IMR-90 (cell line): ENCODE measurements around the gene TBX15. TPM values are rescaled to one million over a fixed set of nuclear protein-coding genes. Genes with fewer than 3 reads are reported as not detected.

Experiments
- ATAC-seq: fragments of 200-7000 bp; cut with Tn5 transposase; 2 replicates; pipeline ENCODE4 v1.9.1; 2020; ENCODE audit warnings: low read depth, mild to moderate bottlenecking, moderate library complexity
- BruUV-seq: library from RNA; stranded (reverse); fragments of 400-500 nt; replicated peaks from 2 replicates; lab custom pipeline; 2021; lab: Mats Ljungman, UMichigan
- CTCF ChIA-PET: fragments of 300-600 bp; formaldehyde crosslinking; extraction: SDS; loops from one replicate; lab custom pipeline; 2021; ENCODE audit warnings: antibody characterized with exemption; lab: Yijun Ruan, JAX
- POLR2A ChIA-PET: fragments of 300-600 bp; sonication (Branson Sonifier 250); formaldehyde crosslinking; loops from one replicate; lab custom pipeline; 2022; ENCODE audit warnings: antibody characterized with exemption; ENCODE audit not compliant: unreplicated experiment; lab: Charles Lee
- DNase-seq: peaks from one replicate; pipeline ENCODE4 v3.0.0; 2013
- H2AFZ ChIP-seq: replicated peaks from 2 replicates; pipeline ENCODE3; 2013; ENCODE audit warnings: low read length, mild to moderate bottlenecking; ENCODE audit not compliant: poor library complexity
- H2AK5ac ChIP-seq: 2 replicates; pipeline ENCODE4 v1.6.1; 2013; ENCODE audit warnings: low read depth, low read length, inconsistent platforms
- H2AK9ac ChIP-seq: replicated peaks from 2 replicates; pipeline ENCODE3; 2013; ENCODE audit warnings: mild to moderate bottlenecking, low read depth, low read length, moderate library complexity; ENCODE audit not compliant: poor library complexity
- H2BK120ac ChIP-seq: 2 replicates; pipeline ENCODE4 v1.6.1; 2013; ENCODE audit warnings: low read depth, low read length, inconsistent platforms
- H2BK15ac ChIP-seq: 3 replicates; pipeline ENCODE4 v1.6.1; 2013; ENCODE audit warnings: low read depth, low read length, inconsistent platforms
- H2BK20ac ChIP-seq: 2 replicates; pipeline ENCODE4 v1.6.1; 2013; ENCODE audit warnings: low read depth, mild to moderate bottlenecking, inconsistent platforms, low read length, moderate library complexity
- H2BK5ac ChIP-seq: 2 replicates; pipeline ENCODE4 v1.6.1; 2013; ENCODE audit warnings: mild to moderate bottlenecking, low read depth, low read length, inconsistent platforms; ENCODE audit not compliant: poor library complexity, severe bottlenecking
- H3K14ac ChIP-seq: replicated peaks from 2 replicates; pipeline ENCODE4 v1.6.1; 2013; ENCODE audit warnings: low read depth, low read length, inconsistent platforms
- H3K18ac ChIP-seq: 2 replicates; pipeline ENCODE4 v1.6.1; 2013; ENCODE audit warnings: low read depth, low read length, control low read depth
- H3K23ac ChIP-seq: 2 replicates; pipeline ENCODE4 v1.6.1; 2013; ENCODE audit warnings: low read depth, low read length, inconsistent platforms
- H3K27ac ChIP-seq: 2 replicates; pipeline ENCODE4 v1.5.1; 2013; ENCODE audit warnings: mild to moderate bottlenecking, control low read depth, low read length; ENCODE audit not compliant: insufficient read depth
- H3K27me3 ChIP-seq: 2 replicates; pipeline ENCODE4 v1.6.1; 2013; ENCODE audit warnings: low read length; ENCODE audit not compliant: control insufficient read depth, insufficient read depth
- H3K36me3 ChIP-seq: 2 replicates; pipeline ENCODE4 v1.6.1; 2013; ENCODE audit warnings: low read length, mixed read lengths; ENCODE audit not compliant: control insufficient read depth, insufficient read depth
- H3K4ac ChIP-seq: 2 replicates; pipeline ENCODE4 v1.6.1; 2013; ENCODE audit warnings: low read depth, low read length, inconsistent platforms
- H3K4me1 ChIP-seq: 2 replicates; pipeline ENCODE4 v1.6.1; 2013; ENCODE audit warnings: low read length, mixed read lengths; ENCODE audit not compliant: control insufficient read depth, insufficient read depth
- H3K4me2 ChIP-seq: 2 replicates; pipeline ENCODE4 v1.6.1; 2013; ENCODE audit warnings: low read depth, mild to moderate bottlenecking, control low read depth, low read length, moderate library complexity
- H3K4me3 ChIP-seq: 2 replicates; pipeline ENCODE4 v1.5.1; 2013; ENCODE audit warnings: low read depth, mild to moderate bottlenecking, control low read depth, low read length, moderate library complexity; ENCODE audit not compliant: insufficient read depth
- H3K56ac ChIP-seq: 2 replicates; pipeline ENCODE4 v1.6.1; 2013; ENCODE audit warnings: low read length, inconsistent platforms; ENCODE audit not compliant: insufficient read depth; ENCODE audit errors: extremely low read depth
- H3K79me1 ChIP-seq, 2 experiments: 2 replicates each; pipeline ENCODE4 v1.6.1; 2013; ENCODE audit warnings: low read length in 2 of 2, inconsistent platforms in 1 of 2, low read depth in 1 of 2
- H3K9ac ChIP-seq: 2 replicates; pipeline ENCODE4 v1.6.1; 2013; ENCODE audit warnings: low read depth, low read length, control low read depth
- H3K9me1 ChIP-seq: 2 replicates; pipeline ENCODE4 v1.6.1; 2013; ENCODE audit warnings: low read length, inconsistent platforms; ENCODE audit not compliant: insufficient read depth
- H3K9me3 ChIP-seq: 2 replicates; pipeline ENCODE4 v1.6.1; 2013; ENCODE audit warnings: low read length; ENCODE audit not compliant: control insufficient read depth, insufficient read depth
- H4K20me1 ChIP-seq: 2 replicates; pipeline ENCODE4 v1.6.1; 2013; ENCODE audit warnings: low read length, inconsistent platforms; ENCODE audit not compliant: insufficient read depth
- H4K5ac ChIP-seq: 2 replicates; pipeline ENCODE4 v1.6.1; 2013; ENCODE audit warnings: mild to moderate bottlenecking, low read depth, low read length, control low read depth
- H4K8ac ChIP-seq, 2 experiments: 2 replicates each; pipeline ENCODE4 v1.6.1; 2013; ENCODE audit warnings: low read depth in 2 of 2, low read length in 2 of 2, control low read depth in 1 of 2, inconsistent platforms in 1 of 2
- H4K91ac ChIP-seq: 2 replicates; pipeline ENCODE4 v1.6.1; 2013; ENCODE audit warnings: low read depth, low read length, inconsistent platforms; ENCODE audit not compliant: insufficient read depth
- CEBPB ChIP-seq: IDR thresholded peaks from 2 replicates; pipeline ENCODE4 v1.6.1; 2012; ENCODE audit warnings: low read depth, low read length, improper control_type of control experiment
- MAFK ChIP-seq: IDR thresholded peaks from 2 replicates; pipeline ENCODE4 v1.6.1; 2012; ENCODE audit warnings: low read depth, low read length, improper control_type of control experiment
- MAZ ChIP-seq: IDR thresholded peaks from 2 replicates; pipeline ENCODE4 v1.6.1; 2012; ENCODE audit warnings: low read depth, mild to moderate bottlenecking, low read length, improper control_type of control experiment, moderate library complexity, borderline replicate concordance
- POLR2A ChIP-seq: IDR thresholded peaks from 2 replicates; pipeline ENCODE4 v1.6.1; 2012; ENCODE audit warnings: mild to moderate bottlenecking, low read depth, low read length
- RCOR1 ChIP-seq: IDR thresholded peaks from 2 replicates; pipeline ENCODE4 v1.6.1; 2012; ENCODE audit warnings: mild to moderate bottlenecking, low read length, improper control_type of control experiment; ENCODE audit not compliant: insufficient replicate concordance
- RFX5 ChIP-seq: IDR thresholded peaks from 2 replicates; pipeline ENCODE4 v1.8.0; 2012; ENCODE audit warnings: low read depth, mild to moderate bottlenecking, low read length, moderate library complexity
- SMC3 ChIP-seq: fragments of 150-350 bp; IDR thresholded peaks from 2 replicates; pipeline ENCODE4 v1.6.1; 2016; ENCODE audit warnings: low read depth, mild to moderate bottlenecking, antibody characterized with exemption, low read length, moderate library complexity
- WGBS, 2 experiments: methylation state at CpG; one replicate each; pipeline versions ENCODE4 v1.1.5 to v1.1.7; 2013; ENCODE audit warnings: missing lambda C conversion rate in 2 of 2; ENCODE audit not compliant: insufficient read length in 1 of 2; ENCODE audit errors: extremely low coverage in 2 of 2; 5-methylcytosine and 5-hydroxymethylcytosine counted together
- dilution Hi-C: fragments of 300-500 bp; cut with HindIII; formaldehyde crosslinking; loops from one replicate; pipeline ENCODE4 v1.14.3; 2018; ENCODE audit warnings: low sequenced_read_pairs; ENCODE audit not compliant: unreplicated experiment
- in situ Hi-C: fragments of 300-500 bp; cut with MboI; formaldehyde crosslinking; loops from 3 replicates; pipeline ENCODE4 v1.14.3; 2019; ENCODE audit warnings: low sequenced_read_pairs, inconsistent platforms, mixed read lengths
- intact Hi-C: fragments of 100-400 bp; cut with micrococcal nuclease; formaldehyde crosslinking; loops from 2 replicates; pipeline ENCODE4 v1.10.0; 2022
- polyA plus RNA-seq, 3 experiments: library from polyadenylated mRNA; depleted of rRNA; stranded (reverse); fragments of >200 nt; gene quantifications; 2 replicates each; pipeline ENCODE4 v1.2.3, GENCODE V29; 2012; ENCODE audit warnings: low replicate concordance in 1 of 3
- total RNA-seq: library from RNA; depleted of rRNA; stranded (reverse); fragments of >200 nt; gene quantifications from 2 replicates; pipeline ENCODE4 v1.2.3, GENCODE V29; 2012
- TF ChIP-seq, protein P1 (sequence below): fragments of 150-350 bp; IDR thresholded peaks from 2 replicates; pipeline ENCODE4 v1.6.1; 2016; ENCODE audit warnings: low read depth, mild to moderate bottlenecking, low read length, moderate library complexity, borderline replicate concordance
- TF ChIP-seq, protein P2 (sequence below): conservative IDR thresholded peaks from 2 replicates; pipeline ENCODE4 v1.5.1; 2012; ENCODE audit warnings: mild to moderate bottlenecking, low read depth, low read length, improper control_type of control experiment

The TBX15 gene
- total and polyA plus RNA-seq, 2 of the 4 experiments (the other 2 are of a cell fraction), result not detected

DNA sequence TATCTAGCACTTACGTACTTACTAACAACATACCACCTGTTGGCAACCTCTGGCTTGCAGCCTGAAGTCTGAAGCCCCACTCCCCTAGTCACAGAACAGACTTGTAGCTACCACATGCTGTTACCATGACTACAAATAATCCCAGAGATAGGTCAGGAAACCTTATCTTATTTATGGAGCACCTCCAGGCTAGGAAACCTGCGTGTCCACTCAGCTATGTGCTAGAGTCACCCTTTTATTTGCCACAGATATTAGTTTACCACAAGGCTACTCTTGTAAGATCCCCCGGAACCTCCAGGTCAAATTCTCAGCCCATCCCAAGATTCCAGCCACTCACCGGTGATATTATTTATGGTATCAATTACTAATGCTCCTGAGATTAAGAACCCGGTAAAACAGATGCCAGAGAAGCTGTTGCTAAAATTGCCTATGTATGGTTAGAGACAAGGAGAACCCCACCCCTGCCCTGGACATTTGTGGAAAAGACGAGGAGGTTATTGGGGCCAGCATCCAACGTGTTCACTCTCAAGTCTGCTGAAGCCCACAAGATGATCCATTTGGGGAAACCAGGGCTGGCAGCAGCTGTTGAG is 116.5 kb downstream of the TBX15 start:
- DNase-seq (no peak), ATAC-seq (no peak)
- ChIA-PET CTCF (no interaction called here), POLR2A (no interaction called here)
- no peak overlapping the region for H3K4ac ChIP-seq
- no peak overlapping the region for H3K9ac ChIP-seq
- in situ Hi-C loops, result no loop called here
- no peaks in the 10 kb centered on the region for H3K79me1 ChIP-seq
- no peaks in the 10 kb centered on the region for H3K27me3 ChIP-seq
- dilution Hi-C loops, result no loop called here
- no peak overlapping the region for H3K4me3 ChIP-seq
- H2AK9ac ChIP-seq, result no peak overlapping the region
- H3K4me1 ChIP-seq, result no peaks in the 10 kb centered on the region
- intact Hi-C loops, result no loop called here
- no peaks in the 10 kb centered on the region for H3K9me3 ChIP-seq
- H4K5ac ChIP-seq, result no peak overlapping the region
- no peak overlapping the region for H4K91ac ChIP-seq
- no peaks in the 10 kb centered on the region for H3K36me3 ChIP-seq
- H3K9me1 ChIP-seq, result no peaks in the 10 kb centered on the region
- no peak overlapping the region for H3K23ac ChIP-seq
- H3K18ac ChIP-seq, result no peak overlapping the region
- no peak overlapping the region for H2AFZ ChIP-seq
- H2BK15ac ChIP-seq, result no peak overlapping the region
- H2BK5ac ChIP-seq, result no peak overlapping the region
- H2BK20ac ChIP-seq, result no peak overlapping the region
- no peak overlapping the region for H3K4me2 ChIP-seq
- WGBS, 2 experiments, result no CpG with 5 or more reads among the region's 7 CpGs
- H4K20me1 ChIP-seq, result no peaks in the 10 kb centered on the region
- H2BK120ac ChIP-seq, result no peak overlapping the region
- H4K8ac ChIP-seq, result no peak overlapping the region
- no peak overlapping the region for H3K56ac ChIP-seq
- TF ChIP-seq, protein P1, sequence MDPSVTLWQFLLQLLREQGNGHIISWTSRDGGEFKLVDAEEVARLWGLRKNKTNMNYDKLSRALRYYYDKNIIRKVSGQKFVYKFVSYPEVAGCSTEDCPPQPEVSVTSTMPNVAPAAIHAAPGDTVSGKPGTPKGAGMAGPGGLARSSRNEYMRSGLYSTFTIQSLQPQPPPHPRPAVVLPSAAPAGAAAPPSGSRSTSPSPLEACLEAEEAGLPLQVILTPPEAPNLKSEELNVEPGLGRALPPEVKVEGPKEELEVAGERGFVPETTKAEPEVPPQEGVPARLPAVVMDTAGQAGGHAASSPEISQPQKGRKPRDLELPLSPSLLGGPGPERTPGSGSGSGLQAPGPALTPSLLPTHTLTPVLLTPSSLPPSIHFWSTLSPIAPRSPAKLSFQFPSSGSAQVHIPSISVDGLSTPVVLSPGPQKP, result no peak
- TF ChIP-seq RCOR1 (no peak), SMC3 (no peak), MAZ (no peak), POLR2A (no peak), CEBPB (no peak), RFX5 (no peak), MAFK (no peak)
- TF ChIP-seq, protein P2, sequence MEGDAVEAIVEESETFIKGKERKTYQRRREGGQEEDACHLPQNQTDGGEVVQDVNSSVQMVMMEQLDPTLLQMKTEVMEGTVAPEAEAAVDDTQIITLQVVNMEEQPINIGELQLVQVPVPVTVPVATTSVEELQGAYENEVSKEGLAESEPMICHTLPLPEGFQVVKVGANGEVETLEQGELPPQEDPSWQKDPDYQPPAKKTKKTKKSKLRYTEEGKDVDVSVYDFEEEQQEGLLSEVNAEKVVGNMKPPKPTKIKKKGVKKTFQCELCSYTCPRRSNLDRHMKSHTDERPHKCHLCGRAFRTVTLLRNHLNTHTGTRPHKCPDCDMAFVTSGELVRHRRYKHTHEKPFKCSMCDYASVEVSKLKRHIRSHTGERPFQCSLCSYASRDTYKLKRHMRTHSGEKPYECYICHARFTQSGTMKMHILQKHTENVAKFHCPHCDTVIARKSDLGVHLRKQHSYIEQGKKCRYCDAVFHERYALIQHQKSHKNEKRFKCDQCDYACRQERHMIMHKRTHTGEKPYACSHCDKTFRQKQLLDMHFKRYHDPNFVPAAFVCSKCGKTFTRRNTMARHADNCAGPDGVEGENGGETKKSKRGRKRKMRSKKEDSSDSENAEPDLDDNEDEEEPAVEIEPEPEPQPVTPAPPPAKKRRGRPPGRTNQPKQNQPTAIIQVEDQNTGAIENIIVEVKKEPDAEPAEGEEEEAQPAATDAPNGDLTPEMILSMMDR, result no peak
- H3K27ac ChIP-seq, result no peak overlapping the region
- no peak overlapping the region for H3K14ac ChIP-seq
- no TSS peak for BruUV-seq
- no peak overlapping the region for H2AK5ac ChIP-seq
